ENCODE results near the gene JAK3.
"Not testable (repeated sequence)": the region's sequence is repeated elsewhere in the genome, so short reads cannot be mapped to it uniquely, and the experiment has no call there.

Gene JAK3

DNA sequence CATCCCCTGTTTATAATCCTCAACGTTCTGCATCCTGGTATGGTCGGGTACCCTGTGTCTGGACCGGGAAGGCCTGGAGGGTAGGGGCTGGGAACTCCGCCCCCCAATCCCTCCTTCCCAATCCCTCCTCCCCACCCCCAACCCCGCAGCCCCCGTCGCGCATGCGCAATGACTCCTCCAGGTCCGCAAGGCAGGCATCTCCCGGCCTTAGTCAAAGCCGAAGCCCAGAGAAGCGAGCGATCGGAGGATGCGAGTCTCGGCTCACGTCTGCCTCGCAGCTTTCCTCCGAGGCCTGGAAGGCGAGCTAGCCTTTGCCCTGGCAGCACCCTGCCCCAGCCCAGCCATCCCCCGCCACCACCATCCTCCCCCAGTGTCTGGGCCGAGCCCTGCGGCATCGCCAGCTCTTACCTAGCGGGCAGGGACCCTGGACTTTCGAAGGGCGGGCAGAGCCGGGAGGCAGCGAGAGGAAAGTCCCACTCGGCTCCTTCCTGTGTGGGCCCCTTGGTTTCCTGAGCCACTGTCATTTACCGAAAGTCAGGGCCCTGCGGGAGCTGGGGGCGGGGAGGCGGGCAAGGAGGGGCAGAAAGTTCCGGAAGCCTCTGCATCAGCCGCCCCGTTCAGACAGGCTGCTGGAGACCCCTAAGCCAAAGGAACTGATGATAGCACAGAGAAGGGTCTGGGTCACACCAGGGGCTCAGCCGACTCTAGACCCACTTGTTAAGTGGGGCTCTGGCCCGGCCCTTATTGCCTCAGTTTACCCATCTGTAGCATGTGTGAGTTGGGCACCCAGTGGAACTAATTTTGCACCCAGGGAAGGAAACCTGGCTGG lies at the start of gene JAK3:
Gene JAK3 (minus strand): TSS at position 445 of the 829 bp plus-strand sequence. CDS start 3,565 bp downstream, outside the sequence.
- no peak for DNase-seq

DNA sequence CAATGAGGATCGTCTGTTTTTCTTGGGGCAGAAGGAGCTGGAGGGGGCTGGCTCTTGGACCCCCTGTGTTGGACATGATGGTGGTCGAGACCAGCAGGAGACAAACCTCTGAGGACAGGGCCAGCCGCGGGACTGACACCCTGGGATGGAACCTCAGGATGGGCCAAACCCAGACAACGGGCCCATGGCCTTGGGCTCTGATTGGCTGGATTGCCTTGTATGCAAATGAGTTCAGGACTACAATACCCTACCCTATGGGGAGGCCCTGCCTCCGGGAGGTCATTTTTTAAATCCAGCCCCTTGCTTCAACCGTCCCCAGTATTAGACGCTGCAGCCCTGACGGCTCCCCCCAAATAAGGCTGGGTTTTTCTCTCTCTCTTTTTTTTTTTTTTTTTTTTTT lies 46.0 kb upstream of the JAK3 start:
- no peak for DNase-seq

DNA sequence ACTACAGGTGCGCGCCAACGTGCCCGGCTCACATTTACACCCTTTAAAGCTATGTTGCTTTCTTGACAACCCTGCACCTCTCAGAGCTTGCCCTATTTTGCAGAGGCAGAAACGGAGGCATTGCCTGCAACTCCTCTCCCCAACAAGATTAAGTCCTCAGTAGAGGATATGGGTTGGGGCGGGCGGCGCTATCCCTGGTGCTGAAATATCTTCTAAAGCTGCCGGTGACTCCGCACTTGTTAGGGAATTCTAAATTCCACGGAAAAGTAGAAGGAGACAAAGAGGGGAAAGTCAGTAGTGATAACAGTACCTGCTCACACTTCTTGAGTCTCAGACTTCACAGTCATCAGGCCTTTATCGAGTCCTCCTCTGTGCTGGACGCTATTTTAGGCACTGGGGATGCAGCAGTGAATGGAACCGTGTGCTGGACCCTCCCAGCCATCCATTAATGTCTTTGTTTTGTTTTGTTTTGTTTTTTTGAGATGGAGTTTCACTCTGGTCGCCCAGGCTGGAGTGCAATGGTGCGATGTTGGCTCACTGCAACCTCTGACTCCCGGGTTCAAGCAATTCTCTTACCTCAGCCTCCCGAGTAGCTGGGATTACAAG lies 41.9 kb upstream of the JAK3 start:
- no peak for DNase-seq

DNA sequence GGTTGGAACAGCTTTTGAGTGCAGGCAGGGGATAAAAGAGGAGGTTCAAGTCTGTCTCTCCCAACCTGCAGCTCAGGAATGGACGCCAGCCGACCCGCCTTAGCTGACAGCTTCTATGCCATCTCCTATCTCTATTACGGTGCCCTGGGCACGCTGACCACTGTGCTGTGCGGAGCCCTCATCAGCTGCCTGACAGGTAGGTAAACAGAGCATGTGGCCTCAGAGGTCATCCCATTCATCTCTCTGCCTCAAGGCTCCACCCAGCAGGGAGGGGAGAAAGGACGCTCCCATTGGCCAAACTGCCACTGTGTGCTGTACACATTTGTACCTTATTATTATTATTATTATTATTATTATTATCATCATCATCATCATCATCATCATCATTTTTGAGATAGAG lies 40.5 kb upstream of the JAK3 start:
- no peak for DNase-seq

DNA sequence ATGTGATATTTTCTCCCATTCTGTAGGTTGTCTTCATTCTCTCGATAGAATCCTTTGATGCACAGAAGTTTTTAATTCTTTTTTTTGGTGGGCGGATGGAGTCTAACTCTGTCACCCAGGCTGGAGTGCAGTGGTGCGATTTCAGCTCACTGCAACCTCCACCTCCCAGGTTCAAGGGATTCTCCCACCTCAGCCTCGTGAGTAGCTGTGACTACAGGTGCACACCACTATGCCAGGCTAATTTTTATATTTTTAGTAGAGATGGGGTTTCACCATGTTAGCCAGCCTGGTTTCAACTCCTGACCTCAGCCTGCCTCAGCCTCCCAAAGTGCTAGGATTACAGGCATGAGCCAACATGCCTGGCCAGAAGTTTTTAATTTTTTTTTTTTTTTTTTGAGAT lies 39.4 kb upstream of the JAK3 start:
- not testable (repeated sequence) for DNase-seq

DNA sequence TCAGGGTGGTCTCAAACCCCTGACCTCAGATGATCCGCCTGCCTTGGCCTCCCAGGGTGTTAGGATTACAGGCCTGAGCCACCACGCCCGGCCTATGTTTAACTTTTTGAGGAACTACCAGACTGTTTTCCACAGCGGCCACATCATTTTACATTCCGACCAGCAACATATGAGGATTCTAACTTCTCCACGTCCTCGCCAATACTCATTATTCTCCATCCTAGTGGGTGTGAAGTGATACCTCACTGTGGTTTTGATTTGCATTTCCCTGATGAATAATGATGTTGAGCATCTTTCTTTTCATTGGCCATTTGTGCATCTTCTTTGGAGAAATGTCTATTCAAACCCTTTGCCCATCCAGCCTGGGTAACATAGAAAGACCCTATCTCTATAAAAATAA lies 38.7 kb upstream of the JAK3 start:
- no peak for DNase-seq

DNA sequence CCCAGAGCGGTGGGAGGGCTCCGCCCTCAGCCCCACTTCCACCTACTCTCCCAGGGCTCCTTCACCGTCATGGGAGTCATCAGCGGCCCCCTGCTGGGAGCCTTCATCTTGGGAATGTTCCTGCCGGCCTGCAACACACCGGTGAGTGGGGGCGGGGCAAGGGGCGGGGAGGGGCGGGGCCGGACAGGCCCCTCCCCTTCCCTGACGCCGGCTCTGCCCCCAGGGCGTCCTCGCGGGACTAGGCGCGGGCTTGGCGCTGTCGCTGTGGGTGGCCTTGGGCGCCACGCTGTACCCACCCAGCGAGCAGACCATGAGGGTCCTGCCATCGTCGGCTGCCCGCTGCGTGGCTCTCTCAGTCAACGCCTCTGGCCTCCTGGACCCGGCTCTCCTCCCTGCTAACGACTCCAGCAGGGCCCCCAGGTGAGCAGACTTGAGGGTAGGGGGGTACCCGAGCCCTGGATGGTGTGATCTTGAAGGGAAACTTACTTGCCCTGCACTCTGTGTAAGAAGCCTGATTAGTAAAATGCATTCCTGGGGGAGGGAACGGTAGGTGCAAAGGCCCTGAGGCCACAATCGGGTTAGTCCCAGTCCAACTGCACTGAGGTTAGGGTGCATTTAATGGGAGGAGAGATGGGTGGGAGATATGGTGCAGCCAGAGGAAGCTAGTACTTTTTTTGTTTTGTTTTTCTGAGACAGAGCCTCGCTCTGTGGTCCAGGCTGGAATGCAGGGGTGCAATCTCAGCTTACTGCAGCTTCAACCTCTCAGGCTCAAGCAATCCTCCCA lies 36.0 kb upstream of the JAK3 start:
- DNase-seq = no peak

DNA sequence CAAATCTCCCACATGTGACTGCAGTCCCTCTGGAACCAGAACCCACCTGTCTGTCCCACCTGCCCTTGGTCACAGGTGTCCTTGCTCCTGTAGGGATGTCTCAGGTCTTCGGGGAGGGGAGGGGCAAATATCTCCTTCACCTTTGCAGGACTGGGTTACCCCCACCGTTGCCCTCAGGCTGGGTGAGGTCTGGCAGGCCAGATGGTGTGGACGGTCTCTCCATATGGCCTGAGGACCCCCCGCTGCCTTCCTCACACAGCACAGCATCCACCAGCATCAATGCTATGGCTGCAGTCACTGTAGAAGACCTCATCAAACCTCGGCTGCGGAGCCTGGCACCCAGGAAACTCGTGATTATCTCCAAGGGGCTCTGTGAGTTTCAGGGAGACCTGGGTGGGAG lies 33.9 kb upstream of the JAK3 start:
- DNase-seq = no peak

DNA sequence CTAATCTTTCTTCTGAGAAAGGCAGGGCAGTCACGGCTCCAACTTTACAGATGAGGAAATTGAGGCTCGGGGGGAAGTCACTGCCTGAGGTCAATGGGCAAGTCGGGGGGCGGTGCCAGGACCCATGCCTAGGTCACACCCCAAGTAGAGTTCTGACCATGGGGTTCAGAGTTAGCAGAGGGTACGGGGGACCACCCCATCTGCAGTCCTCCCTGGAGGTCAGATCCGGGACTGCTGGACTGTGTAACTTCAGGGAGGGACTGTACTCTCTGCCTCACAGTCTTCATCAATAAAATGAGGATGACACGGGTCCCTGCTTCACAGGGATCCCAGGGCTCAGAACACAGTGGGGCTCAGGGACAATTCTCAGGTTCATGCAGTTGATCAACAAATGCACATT lies 31.7 kb upstream of the JAK3 start:
- DNase-seq = no peak

DNA sequence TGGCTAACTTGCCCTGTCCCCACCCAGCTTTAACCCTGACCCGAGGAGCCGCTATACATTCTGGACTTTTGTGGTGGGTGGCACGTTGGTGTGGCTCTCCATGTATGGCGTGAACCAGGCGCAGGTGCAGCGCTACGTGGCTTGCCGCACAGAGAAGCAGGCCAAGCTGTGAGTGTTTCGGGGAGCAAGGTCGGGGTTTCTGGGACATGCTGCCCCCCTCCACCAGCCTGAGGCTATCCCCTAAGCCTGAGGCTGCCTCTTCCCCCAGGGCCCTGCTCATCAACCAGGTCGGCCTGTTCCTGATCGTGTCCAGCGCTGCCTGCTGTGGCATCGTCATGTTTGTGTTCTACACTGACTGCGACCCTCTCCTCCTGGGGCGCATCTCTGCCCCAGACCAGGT lies 29.9 kb upstream of the JAK3 start:
- DNase-seq = no peak

DNA sequence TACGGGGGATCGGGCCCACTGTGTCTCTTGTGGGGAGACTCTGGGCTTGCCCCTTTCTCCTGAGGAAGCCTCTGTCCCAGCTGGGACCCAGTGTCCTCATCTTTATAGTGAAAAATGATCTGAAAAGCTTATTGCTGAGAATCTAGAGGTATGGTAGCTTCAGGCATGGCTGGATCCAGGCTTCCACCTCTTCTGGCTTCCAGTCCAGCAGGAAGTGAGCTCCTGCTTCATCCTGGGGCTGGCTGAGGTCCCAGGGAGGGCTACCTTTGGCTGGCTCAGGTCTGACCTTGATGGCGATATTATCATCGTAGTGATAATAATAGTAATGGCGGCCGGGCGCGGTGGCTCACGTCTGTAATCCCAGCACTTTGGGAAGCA lies 27.0 kb upstream of the JAK3 start:
- DNase-seq = no peak

DNA sequence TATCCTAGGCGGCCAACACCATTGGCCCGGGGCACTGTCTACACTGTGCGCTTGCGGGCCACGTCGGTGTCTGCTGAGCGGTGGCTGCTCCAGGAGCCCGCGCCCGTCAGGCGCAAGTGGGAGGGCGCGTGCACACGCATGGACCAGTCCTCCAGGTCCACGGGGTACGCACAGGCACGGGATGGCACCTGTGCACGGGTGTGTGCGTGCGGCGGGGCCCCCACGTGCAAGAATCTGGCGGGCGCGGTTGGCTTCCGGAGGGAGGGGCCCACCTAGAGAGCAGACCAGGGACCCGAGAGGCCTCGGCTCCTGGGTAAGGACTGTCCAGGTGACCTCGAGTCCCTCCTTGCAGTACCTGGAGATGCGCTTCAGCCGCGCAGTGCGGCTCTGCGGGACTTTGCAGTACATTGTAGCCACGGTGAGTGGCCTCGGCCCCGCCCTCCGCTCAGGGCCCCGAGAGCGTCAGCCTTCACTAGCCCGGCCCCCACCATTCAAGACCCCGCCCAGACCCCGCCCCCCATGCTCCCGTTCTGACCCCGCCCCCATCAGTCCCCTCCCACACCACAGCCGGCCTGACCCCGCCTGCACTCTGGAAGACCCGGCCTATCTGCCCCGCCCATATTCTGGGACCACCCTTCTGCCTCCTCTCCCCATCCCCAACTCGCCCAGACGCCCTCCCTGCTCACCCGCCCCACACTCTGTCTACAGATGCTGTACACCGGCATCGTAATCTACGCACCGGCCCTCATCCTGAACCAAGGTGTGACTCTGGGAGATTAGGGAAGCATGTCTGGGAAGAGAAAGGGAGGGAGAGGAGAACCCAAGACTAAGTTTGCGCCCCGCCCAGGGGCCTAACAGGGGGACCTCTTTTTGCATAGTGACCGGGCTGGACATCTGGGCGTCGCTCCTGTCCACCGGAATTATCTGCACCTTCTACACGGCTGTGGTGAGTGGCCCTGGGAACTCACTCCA lies 26.3 kb upstream of the JAK3 start:
- no peak for DNase-seq

DNA sequence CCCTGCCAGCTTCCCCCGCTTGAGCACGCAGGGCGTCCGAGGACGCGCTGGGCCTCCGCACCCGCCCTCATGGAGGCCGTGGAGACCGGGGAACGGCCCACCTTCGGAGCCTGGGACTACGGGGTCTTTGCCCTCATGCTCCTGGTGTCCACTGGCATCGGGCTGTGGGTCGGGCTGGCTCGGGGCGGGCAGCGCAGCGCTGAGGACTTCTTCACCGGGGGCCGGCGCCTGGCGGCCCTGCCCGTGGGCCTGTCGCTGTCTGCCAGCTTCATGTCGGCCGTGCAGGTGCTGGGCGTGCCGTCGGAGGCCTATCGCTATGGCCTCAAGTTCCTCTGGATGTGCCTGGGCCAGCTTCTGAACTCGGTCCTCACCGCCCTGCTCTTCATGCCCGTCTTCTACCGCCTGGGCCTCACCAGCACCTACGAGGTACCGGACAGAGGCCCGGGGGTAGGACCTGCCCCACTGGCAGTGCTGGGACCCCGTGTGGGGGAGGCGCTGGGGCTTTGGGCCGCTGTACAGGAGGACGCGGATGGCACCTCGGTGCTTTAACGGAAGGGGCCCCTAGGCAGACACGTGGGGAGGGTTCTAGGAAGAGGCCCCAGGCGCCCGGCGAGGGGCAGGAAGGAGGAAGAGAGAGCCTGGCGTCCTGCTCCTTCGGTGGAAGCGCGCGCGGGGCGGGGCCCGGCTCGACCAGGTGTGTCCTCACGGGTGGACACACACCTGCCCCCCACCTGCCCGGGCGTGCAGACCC lies 24.6 kb upstream of the JAK3 start:
- no peak for DNase-seq

DNA sequence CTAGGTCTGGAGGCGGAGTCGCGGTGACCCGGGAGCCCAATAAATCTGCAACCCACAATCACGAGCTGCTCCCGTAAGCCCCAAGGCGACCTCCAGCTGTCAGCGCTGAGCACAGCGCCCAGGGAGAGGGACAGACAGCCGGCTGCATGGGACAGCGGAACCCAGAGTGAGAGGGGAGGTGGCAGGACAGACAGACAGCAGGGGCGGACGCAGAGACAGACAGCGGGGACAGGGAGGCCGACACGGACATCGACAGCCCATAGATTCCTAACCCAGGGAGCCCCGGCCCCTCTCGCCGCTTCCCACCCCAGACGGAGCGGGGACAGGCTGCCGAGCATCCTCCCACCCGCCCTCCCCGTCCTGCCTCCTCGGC lies 24.1 kb upstream of the JAK3 start, which contains the start of gene SLC5A5:
Gene SLC5A5 (plus strand): TSS at position 68 of the 373 bp plus-strand sequence. CDS start 375 bp downstream, outside the sequence.
- DNase-seq = no peak

DNA sequence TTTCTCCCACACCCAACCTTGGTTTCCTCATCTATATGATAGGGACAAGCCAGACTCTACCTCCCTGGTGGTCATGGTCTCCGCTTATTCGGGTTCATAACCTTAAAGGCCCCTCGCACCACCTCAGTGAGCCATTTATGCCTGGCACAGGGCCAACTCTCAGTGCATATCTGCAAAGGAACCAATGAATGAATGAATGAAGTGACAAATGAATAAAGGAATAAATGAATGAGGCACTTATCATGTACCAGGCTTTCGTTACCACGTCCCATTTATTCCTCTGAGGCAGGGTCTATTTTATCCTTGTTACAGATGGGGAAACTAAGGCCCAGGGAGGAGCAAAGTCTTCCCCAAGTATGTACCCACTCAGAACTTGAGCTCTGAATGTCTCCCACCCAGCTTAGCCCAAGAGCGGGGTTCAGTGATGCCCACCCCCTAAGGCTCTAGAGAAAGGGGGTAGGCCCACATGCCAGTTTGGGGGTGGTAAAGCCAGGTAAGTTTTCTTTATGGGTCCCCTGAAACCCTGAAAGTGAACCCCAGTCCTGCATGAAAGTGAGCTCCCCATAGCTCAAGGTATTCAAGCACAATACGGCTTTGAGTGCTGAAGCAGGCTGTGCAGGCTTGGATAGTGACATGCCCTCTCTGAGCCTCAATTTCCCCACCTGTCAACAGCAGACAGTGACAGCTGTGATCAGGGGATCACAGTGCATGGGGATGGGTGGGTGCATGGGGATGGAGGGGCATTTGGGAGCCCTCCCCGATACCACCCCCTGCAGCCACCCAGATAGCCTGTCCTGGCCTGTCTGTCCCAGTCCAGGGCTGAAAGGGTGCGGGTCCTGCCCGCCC lies 23.5 kb upstream of the JAK3 start:
- no peak for DNase-seq

DNA sequence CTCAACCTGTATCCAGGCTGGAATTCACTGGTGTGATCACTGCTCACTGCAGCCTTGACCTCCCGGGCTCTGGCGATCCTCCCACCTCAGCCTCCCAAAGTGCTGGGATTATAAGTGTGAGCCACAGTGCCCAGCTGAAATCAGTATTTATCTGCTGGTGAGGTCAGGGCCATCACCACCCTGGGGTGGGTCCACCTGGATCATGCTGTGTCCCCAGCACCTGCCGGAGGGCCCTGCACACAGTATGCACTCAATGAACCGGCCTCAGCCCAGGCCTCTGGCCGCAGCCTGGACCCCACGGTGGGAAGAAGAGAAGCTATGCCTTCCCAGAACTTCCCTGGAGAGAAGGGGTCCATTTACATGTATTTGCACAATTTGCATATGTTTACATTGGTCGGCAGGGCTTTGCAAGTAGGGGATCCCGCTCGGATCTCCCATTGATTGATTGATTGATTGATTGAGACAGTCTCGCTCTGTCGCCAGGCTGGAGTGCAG lies 21.4 kb upstream of the JAK3 start:
- no peak for DNase-seq

DNA sequence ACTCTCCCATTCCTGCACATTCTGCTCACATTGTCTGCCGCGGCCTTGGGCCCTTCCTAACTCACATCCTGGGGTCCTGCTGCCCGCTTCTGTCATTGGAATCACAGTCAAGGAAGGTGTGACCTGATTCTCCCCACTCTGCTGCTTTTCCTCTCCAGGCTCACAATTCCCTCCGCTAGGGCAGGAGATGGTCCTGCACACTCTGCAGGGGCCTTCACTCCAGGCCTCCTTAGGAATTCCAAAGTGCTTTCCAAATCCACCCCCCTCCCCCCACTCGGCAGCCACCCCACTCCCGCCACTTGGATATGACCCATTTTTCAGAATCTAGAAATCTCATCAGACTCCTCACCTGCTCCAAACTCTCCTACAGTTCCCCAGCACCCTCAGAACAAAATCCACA lies 20.9 kb upstream of the JAK3 start:
- no peak for DNase-seq

DNA sequence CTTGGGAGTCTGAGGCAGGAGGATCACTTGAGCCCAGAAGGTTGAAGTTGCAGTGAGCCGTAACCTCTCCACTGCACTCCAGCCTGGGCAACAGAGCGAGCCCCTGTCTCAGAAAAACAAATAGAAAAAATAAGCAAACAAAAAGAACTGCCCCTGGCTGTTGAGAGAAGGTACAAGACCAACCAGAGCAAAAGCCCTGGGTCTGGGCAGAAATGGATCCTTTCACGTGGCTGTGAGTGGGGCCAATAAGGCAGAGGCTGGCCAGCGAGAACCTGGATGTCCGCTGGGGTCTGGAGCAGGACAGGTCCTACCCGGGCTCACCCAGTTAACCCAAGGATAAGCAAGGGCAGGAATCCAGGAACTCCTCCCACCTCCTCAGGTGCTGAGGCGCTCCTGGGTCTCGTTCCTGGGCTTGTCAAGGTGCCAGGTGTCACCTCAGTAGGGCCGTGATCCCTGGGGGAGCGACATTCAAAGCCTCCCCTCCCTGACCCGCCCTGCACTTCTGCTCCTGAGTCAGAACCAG lies 19.2 kb upstream of the JAK3 start:
- DNase-seq = no peak

DNA sequence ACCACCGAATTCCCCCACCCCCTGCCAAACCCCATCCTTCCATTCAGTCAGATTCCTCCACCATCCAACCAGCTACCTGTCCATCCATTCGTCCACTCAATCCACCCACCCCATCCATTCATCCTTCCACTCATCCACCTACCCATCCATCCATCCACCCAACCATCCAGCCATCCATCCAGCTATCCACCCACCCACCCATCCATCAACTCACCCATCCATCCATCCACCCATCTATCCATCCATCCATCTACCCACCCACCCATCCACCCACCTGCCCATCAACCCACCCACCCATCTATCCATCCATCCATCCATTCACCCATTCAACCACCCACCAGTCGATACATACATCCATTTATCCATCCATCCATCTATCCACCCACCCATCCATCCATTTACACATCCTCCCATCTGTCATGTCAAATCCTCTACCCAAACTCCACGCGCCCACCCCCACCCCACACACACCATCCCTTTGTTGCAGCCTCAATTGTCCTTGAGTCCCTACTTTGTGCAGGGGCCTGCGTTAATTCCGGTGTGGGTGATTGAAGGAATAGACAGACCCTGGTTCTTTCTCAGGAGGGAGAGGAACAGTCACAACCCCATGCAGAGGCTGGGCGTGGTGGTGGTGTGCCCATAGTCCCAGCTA lies 18.7 kb upstream of the JAK3 start:
- DNase-seq = no peak
